ENCODE data around the gene GPR153. TPM values are rescaled to one million over a fixed set of nuclear protein-coding genes. Genes with fewer than 3 reads are reported as not detected.

Gene GPR153
- polyA plus RNA-seq, 1 of the 3 experiments (the other 2 are of a cell fraction), result 6.6 TPM

GRCh38 chr1:6243993-6244392 lies 16.9 kb downstream of the GPR153 start, which contains the start of gene HES3:
HES3 (plus strand) TSS chr1:6244179; CDS start chr1:6244366, 187 bp downstream.
- Histone ChIP-seq H3F3A (replicated peaks; ENCODE audit: insufficient read depth) (no peaks in the 10 kb centered on the region), H3K9me3 (no peaks in the 10 kb centered on the region), H3K9ac (no peak within 1 kb of the TSS), H3K27ac (ENCODE audit: low read depth in 2 of 2, low read length in 1 of 2) (peak within 1 kb of the TSS in 1 of 2 experiments; percentile 76; a peak in 1 of 4 replicates), H3K9me2 (no peaks in the 10 kb centered on the region), H3K4me1 (ENCODE audit: control insufficient read depth in 1 of 2, insufficient read depth in 2 of 2, low read depth in 1 of 2, low read length in 1 of 2) (no peaks in the 10 kb centered on the region; a peak in 1 of 4 replicates), H3K79me2 (ENCODE audit: insufficient read depth) (no peaks in the 10 kb centered on the region), H4K20me1 (ENCODE audit: insufficient read depth) (peaks cover 3% of the 10 kb centered on the region; the same call in 1 of the 2 replicates), H3K27me3 (ENCODE audit: insufficient read depth) (no peaks in the 10 kb centered on the region), H3K4me3 (ENCODE audit: low read depth in 2 of 2, low read length in 1 of 2) (peak within 1 kb of the TSS; percentile 44 to 48; a peak in 2 of 4 replicates), H3K36me3 (replicated peaks in 1 of 2; ENCODE audit: control insufficient read depth in 1 of 2, insufficient read depth in 2 of 2, low read length in 1 of 2) (no peaks in the 10 kb centered on the region), H2AFZ (ENCODE audit: low read depth) (no peak within 1 kb of the TSS), H3K4me2 (no peak within 1 kb of the TSS)
- CTCF ChIA-PET, result interaction anchor here (1.0 to 9.5 kb wide), 15 partner anchors 15 to 251 kb away, joined by 3 to 318 read pairs (median 11); partner anchors contain the start of genes GPR153, HES2, NPHP4 and RPL22
- WGBS (ENCODE audit: low lambda C conversion rate), result 71% methylated on average over 16 of the region's 16 CpGs
- no peak for DNase-seq
- POLR2A ChIA-PET, result interaction anchor here (1.9 kb wide), 1 partner anchor 8 kb away, joined by 5 read pairs; the partner anchor contains the start of gene ICMT
- TF ChIP-seq RFX5 (IDR thresholded peaks at IDR 0.05; ENCODE audit: low read length) (no peak), MAX (IDR thresholded peaks at IDR 0.05; ENCODE audit: low read depth) (no peak)

- H4K20me1 ChIP-seq (ENCODE audit: insufficient read depth), result peaks cover 3% of the 10 kb centered on the region; the same call in 1 of the 2 replicates
- no peaks in the 10 kb centered on the region for H3F3A ChIP-seq (replicated peaks; ENCODE audit: insufficient read depth)
- H3K4me3 ChIP-seq (ENCODE audit: low read depth in 2 of 2, low read length in 1 of 2), result no peak overlapping the region
- no peaks in the 10 kb centered on the region for H3K9me2 ChIP-seq
- H3K36me3 ChIP-seq (replicated peaks in 1 of 2; ENCODE audit: control insufficient read depth in 1 of 2, insufficient read depth in 2 of 2, low read length in 1 of 2), result no peaks in the 10 kb centered on the region
- no peak overlapping the region for H3K27ac ChIP-seq (ENCODE audit: low read depth in 2 of 2, low read length in 1 of 2)
- H3K9ac ChIP-seq, result no peak overlapping the region
- H3K4me1 ChIP-seq (ENCODE audit: control insufficient read depth in 1 of 2, insufficient read depth in 2 of 2, low read depth in 1 of 2, low read length in 1 of 2), result no peaks in the 10 kb centered on the region; a peak in 1 of 4 replicates
- DNase-seq, result no peak
- WGBS (ENCODE audit: low lambda C conversion rate), result 82% methylated on average over 11 of the region's 20 CpGs
- TF ChIP-seq POLR2AphosphoS5 (IDR thresholded peaks at IDR 0.05; ENCODE audit: low read depth, low read length) (no peak), YY1 (IDR thresholded peaks at IDR 0.05; ENCODE audit: low read depth) (no peak), ELF1 (IDR thresholded peaks at IDR 0.05) (no peak), ZBTB33 (IDR thresholded peaks at IDR 0.05; ENCODE audit: borderline replicate concordance, low read depth) (no peak), MEF2A (IDR thresholded peaks at IDR 0.05; ENCODE audit: borderline replicate concordance, low read depth) (no peak), GATA2 (CRISPR knock-in tag; IDR thresholded peaks at IDR 0.05) (no peak), SMC3 (IDR thresholded peaks at IDR 0.05; ENCODE audit: low read depth, low read length) (no peak), TEAD4 (IDR thresholded peaks at IDR 0.05; ENCODE audit: borderline replicate concordance, insufficient read depth) (no peak), GABPA (IDR thresholded peaks at IDR 0.05; ENCODE audit: low read depth) (no peak)
- H3K27me3 ChIP-seq (ENCODE audit: insufficient read depth), result no peaks in the 10 kb centered on the region
- no peak overlapping the region for H3K4me2 ChIP-seq
- H3K9me3 ChIP-seq, result no peaks in the 10 kb centered on the region
- POLR2A ChIA-PET, result interaction anchor here (0.7 kb wide), 1 partner anchor 124 kb away, joined by 3 read pairs; no protein-coding TSS in a partner anchor
- H2AFZ ChIP-seq (ENCODE audit: low read depth), result no peak overlapping the region
- CTCF ChIA-PET, result interaction anchor here (1.0 to 7.4 kb wide), 8 partner anchors 72 to 197 kb away, joined by 3 to 100 read pairs (median 4); no protein-coding TSS in a partner anchor
- H3K79me2 ChIP-seq (ENCODE audit: insufficient read depth), result no peaks in the 10 kb centered on the region
Observed at GRCh38 chr1:6243053-6243834, 17.7 kb downstream of the GPR153 start.

Measured in SK-N-SH (cell line).